Right lobe of liver (tissue), 4 donors: ENCODE data around the gene TUBB2B.

Source experiments
- POLR2A ChIP-seq: fragments of 450-650 bp; IDR thresholded peaks from one replicate; pipeline ENCODE4 v1.6.1; 2017; ENCODE audit warnings: antibody characterized with exemption, mild to moderate bottlenecking
- TF ChIP-seq, protein P1 (sequence below), 4 donors: fragments of 200-600 bp in 3 of 4; fragments of 450-650 bp in 1 of 4; IDR thresholded peaks; one replicate each; pipeline versions ENCODE4 v1.5.1 to v1.8.0; 2016 to 2022; ENCODE audit warnings: antibody characterized with exemption in 4 of 4, mild to moderate bottlenecking in 2 of 4
- donor health status: DM: no; HTN: no; CAD: no.
- donor health status: DM: no; HTN: no; CAD: no.
- donor health status: DM: no; HTN: yes; CAD: no.

DNA sequence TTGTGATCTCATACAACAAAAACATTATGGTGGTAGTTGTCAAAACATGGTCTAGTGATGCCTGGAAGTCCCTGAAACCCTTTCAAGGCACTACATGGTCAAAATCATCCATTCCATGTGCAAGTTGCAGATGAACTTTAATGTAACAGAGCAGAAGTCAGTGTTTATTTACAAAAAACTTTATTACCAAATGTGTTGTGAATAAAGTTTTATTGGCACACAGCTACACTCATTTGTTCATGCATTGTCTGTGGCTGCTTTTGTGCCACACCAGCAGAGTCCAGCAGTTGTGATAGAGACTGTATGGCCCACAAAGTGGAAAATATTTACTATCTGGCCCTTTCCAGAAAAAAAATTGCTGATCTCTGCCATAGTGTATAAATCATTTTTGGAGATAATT is 26.8 kb downstream of the TUBB2B start:
- TF ChIP-seq, protein P1, sequence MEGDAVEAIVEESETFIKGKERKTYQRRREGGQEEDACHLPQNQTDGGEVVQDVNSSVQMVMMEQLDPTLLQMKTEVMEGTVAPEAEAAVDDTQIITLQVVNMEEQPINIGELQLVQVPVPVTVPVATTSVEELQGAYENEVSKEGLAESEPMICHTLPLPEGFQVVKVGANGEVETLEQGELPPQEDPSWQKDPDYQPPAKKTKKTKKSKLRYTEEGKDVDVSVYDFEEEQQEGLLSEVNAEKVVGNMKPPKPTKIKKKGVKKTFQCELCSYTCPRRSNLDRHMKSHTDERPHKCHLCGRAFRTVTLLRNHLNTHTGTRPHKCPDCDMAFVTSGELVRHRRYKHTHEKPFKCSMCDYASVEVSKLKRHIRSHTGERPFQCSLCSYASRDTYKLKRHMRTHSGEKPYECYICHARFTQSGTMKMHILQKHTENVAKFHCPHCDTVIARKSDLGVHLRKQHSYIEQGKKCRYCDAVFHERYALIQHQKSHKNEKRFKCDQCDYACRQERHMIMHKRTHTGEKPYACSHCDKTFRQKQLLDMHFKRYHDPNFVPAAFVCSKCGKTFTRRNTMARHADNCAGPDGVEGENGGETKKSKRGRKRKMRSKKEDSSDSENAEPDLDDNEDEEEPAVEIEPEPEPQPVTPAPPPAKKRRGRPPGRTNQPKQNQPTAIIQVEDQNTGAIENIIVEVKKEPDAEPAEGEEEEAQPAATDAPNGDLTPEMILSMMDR (IDR thresholded peaks at IDR 0.05), result no peak
- TF ChIP-seq POLR2A, result no peak
